Tracheal epithelial cell (primary cell): ENCODE data around the gene DDX1. TPM values are rescaled to one million over a fixed set of nuclear protein-coding genes. Genes with fewer than 3 reads are reported as not detected.

ENCODE experiments used
- total RNA-seq: library from RNA; depleted of rRNA; stranded (reverse); fragments of >200 nt; gene quantifications from 2 replicates; pipeline ENCODE4 v1.2.1, GENCODE V29; 2014

The DDX1 gene
- total RNA-seq, result 66.3 TPM in 2 replicates

GRCh38 chr2:15591692-15592463 lies at the start of gene DDX1:
TSS of gene DDX1 (plus strand) at chr2:15591868. CDS start at chr2:15591934, 66 bp downstream.

GRCh38 chr2:15560988-15561573 lies 30.6 kb upstream of the DDX1 start, which contains the start of gene NBAS:
TSS of gene NBAS (minus strand) at chr2:15561334. CDS start at chr2:15561304, 30 bp downstream.

Other genes with a start within 250 kb of the DDX1 start
- 69.6 and 97.0 TPM in 2 replicates for gene NBAS, start 30.5 kb upstream of the DDX1 start, total RNA-seq